ENCODE results near the gene NLN.

The NLN gene

DNA sequence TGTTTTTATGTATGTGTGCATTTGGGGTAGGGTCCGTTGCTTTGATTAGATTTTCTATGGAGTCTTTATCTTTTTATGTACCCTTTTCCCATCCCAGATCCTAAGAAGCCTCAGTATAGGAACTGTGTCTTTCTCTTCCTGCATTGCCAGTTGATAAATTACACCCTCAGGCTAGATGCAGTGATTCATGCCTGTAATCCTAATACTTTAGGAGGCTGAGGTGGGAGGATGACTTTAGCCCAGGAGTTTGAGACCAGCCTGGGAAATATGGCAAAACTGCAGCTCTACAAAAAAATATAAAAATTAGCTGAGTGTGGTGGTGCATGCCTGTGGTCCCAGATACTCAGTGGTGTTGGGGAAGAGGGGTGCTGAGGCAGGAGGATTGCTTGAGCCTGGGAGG, 40.2 kb downstream of the NLN start:
- H3K4me3 ChIP-seq (ENCODE audit: low read depth, low read length): no peak overlapping the region
- H3K4me1 ChIP-seq: no peaks in the 10 kb centered on the region
- H3K9ac ChIP-seq: no peak overlapping the region

GRCh38 chr5:65765582-65765981, 43.6 kb downstream of the NLN start:
- Histone ChIP-seq H3K9me3 (ENCODE audit: control insufficient read depth, low read length) (no peaks in the 10 kb centered on the region), H3K4me3 (ENCODE audit: low read depth, low read length) (no peak overlapping the region)

More for the DNA sequence above, 40.2 kb downstream of the NLN start:
- Histone ChIP-seq H2AFZ (no peak overlapping the region), H3K36me3 (ENCODE audit: control insufficient read depth, insufficient read depth, low read length) (no peaks in the 10 kb centered on the region), H3K27me3 (ENCODE audit: control insufficient read depth, insufficient read depth, low read length) (no peaks in the 10 kb centered on the region), H3K9me3 (ENCODE audit: control insufficient read depth, low read length) (no peaks in the 10 kb centered on the region), H3K79me2 (no peaks in the 10 kb centered on the region), H3K4me2 (ENCODE audit: low read length) (no peak overlapping the region), H3K27ac (no peak overlapping the region)
- no peak for TF ChIP-seq CTCF (IDR thresholded peaks at IDR 0.05)

GRCh38 chr5:65766175-65766574, 44.2 kb downstream of the NLN start:
- Histone ChIP-seq H3K79me2 (no peaks in the 10 kb centered on the region), H3K36me3 (ENCODE audit: control insufficient read depth, insufficient read depth, low read length) (no peaks in the 10 kb centered on the region), H3K9ac (no peak overlapping the region), H3K27me3 (ENCODE audit: control insufficient read depth, insufficient read depth, low read length) (no peaks in the 10 kb centered on the region), H3K4me2 (ENCODE audit: low read length) (no peak overlapping the region), H3K27ac (no peak overlapping the region), H3K4me1 (no peaks in the 10 kb centered on the region), H2AFZ (no peak overlapping the region), H3K4me3 (ENCODE audit: low read depth, low read length) (no peak overlapping the region), H3K9me3 (ENCODE audit: control insufficient read depth, low read length) (no peaks in the 10 kb centered on the region)
- no peak for TF ChIP-seq CTCF (IDR thresholded peaks at IDR 0.05)

More at GRCh38 chr5:65765582-65765981, 43.6 kb downstream of the NLN start:
- no peaks in the 10 kb centered on the region for H3K27me3 ChIP-seq (ENCODE audit: control insufficient read depth, insufficient read depth, low read length)
- no peaks in the 10 kb centered on the region for H3K36me3 ChIP-seq (ENCODE audit: control insufficient read depth, insufficient read depth, low read length)
- no peak overlapping the region for H2AFZ ChIP-seq
- H3K79me2 ChIP-seq: no peaks in the 10 kb centered on the region
- TF ChIP-seq CTCF (IDR thresholded peaks at IDR 0.05): no peak
- H3K27ac ChIP-seq: no peak overlapping the region
- no peaks in the 10 kb centered on the region for H3K4me1 ChIP-seq
- no peak overlapping the region for H3K4me2 ChIP-seq (ENCODE audit: low read length)
- H3K9ac ChIP-seq: no peak overlapping the region

DNA sequence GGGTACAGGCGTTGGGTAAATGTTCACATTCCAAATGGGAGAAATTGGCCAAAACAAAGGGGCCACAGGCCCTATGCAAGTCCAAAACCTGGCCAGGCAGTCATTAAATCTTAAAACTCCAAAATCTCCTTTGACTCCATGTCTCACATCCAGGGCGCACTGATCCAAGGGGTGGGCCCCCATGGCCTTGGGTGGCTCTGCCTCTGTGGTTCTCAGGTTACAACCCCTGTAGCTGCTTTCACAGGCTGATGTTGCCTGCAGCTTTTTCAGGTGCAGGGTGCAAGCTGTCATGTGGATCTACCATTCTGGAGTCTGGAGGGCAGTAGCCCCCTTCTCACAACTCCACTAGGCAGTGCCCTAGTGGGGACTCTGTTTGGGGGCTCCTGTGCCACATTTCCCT, 44.8 kb downstream of the NLN start:
- no peak for TF ChIP-seq CTCF (IDR thresholded peaks at IDR 0.05)
- no peak overlapping the region for H2AFZ ChIP-seq
- H3K4me2 ChIP-seq (ENCODE audit: low read length): no peak overlapping the region
- H3K9ac ChIP-seq: no peak overlapping the region
- no peaks in the 10 kb centered on the region for H3K4me1 ChIP-seq
- H3K27ac ChIP-seq: no peak overlapping the region
- H3K4me3 ChIP-seq (ENCODE audit: low read depth, low read length): no peak overlapping the region
- no peaks in the 10 kb centered on the region for H3K9me3 ChIP-seq (ENCODE audit: control insufficient read depth, low read length)
- H3K79me2 ChIP-seq: no peaks in the 10 kb centered on the region
- H3K36me3 ChIP-seq (ENCODE audit: control insufficient read depth, insufficient read depth, low read length): no peaks in the 10 kb centered on the region
- H3K27me3 ChIP-seq (ENCODE audit: control insufficient read depth, insufficient read depth, low read length): no peaks in the 10 kb centered on the region

DNA sequence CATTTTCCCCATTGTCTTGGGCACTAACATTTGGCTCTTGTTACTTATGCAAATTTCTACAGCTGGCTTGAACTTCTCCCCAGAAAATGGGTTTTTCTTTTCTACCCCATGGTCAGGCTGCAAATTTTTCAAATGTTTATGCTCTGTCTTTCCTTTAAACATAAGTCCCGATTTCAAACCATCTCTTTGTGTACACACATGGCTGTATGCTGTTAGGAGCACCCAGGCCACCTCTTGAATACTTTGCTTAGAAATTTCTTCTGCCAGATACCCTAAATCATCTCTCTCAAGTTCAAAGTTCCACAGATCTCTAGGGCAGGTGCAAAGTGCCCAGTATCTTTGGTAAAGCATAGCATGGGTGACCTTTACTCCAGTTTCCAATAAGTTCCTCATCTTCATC, 45.6 kb downstream of the NLN start:
- H3K4me2 ChIP-seq (ENCODE audit: low read length): no peak overlapping the region
- H3K79me2 ChIP-seq: no peaks in the 10 kb centered on the region
- H3K4me1 ChIP-seq: no peaks in the 10 kb centered on the region
- no peak for TF ChIP-seq CTCF (IDR thresholded peaks at IDR 0.05)
- H3K9me3 ChIP-seq (ENCODE audit: control insufficient read depth, low read length): no peaks in the 10 kb centered on the region
- H3K36me3 ChIP-seq (ENCODE audit: control insufficient read depth, insufficient read depth, low read length): no peaks in the 10 kb centered on the region
- H3K9ac ChIP-seq: no peak overlapping the region
- no peak overlapping the region for H3K4me3 ChIP-seq (ENCODE audit: low read depth, low read length)
- no peak overlapping the region for H2AFZ ChIP-seq
- H3K27ac ChIP-seq: no peak overlapping the region
- no peaks in the 10 kb centered on the region for H3K27me3 ChIP-seq (ENCODE audit: control insufficient read depth, insufficient read depth, low read length)
